GM19239 (cell line): Measurements from ENCODE around the gene THRB.

Experiments used
- DNase-seq: peaks from one replicate; pipeline ENCODE4 v3.0.0; 2011; ENCODE audit warnings: low spot score; ENCODE audit not compliant: insufficient read length
- FAIRE-seq: peaks from 2 replicates; lab custom pipeline; 2011; peaks lifted over from hg19 to GRCh38; lab: Jason Lieb, UNC

Gene THRB

DNA sequence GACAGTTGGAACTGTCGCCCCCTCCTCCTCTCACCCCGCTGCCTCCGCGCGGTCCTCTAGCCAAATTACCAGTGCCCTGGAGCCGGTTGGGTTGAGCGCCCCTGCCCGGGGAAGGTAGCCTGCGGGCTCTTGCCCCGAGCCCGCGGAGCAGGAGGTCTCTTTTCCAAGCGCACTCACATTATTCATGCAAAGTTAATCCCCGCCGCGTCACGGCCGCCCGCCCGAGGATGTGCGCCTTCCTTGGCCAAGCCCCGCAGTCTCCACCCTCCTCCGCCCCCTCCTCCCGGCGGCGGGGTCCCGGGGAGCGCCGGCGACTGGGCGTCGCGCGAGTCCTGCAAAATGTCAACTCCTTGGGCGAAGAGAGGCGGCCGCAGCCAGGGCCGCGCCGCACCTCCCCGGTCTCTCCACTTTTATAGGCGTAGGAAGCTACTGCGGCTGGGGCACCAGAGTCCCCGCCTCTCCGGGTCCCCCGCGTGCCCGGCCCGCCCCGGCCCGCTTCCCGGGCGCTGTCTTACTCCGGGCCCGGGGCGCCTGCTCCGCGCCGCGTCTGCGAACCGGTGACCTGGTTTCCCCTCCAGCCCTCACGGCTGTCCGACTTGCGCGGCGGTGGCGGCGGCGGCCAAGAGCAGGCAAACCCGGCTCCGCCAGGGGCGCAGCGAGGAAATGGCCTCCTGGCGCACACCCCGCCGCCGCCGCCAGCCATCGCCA, at the start of gene THRB:
Gene THRB, minus strand, starts transcription at position 233 of the 708 bp plus-strand sequence.
- FAIRE-seq (no peak), DNase-seq (no peak)

DNA sequence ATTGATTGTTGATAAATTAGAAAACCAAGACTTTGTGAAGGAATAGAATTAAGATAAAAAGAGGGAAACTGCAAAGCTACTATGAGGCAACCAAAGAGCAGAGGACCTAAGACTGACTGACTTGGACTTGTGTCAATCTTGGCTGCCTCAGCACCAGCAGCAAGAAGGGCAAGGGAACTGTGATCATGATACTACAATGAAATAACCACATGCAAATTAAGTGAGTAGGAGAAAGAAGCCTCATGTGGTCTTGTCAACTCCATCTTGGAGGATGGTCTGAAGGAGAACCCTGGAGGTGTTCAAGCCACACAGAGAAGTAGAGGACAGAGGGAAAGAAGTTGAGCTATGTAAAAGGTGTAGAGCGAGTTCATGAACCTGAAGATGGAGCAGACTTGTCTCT, 47.3 kb upstream of the THRB start:
- FAIRE-seq, result no peak

DNA sequence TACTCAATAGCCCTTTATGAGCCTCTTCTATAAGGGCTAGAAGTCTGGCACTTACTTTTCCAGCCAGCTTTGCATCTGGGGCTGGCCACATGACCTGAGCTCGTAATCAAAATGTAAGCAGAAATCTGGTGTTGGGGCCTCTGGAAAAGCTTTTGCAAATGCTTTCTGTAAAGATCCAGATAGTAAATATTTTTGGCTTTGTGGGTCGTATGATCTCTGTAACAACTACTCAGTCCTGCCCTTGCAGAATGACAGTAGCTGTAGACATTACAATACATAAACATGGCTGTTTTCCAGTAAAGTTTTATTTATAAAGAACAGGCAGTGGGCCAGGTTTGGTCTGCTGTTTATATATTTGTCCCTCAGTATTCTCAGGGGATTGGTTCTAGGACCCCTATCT, 46.2 kb upstream of the THRB start:
- FAIRE-seq, result no peak
- DNase-seq, result no peak

More for the DNA sequence above, 47.3 kb upstream of the THRB start:
- no peak for DNase-seq

DNA sequence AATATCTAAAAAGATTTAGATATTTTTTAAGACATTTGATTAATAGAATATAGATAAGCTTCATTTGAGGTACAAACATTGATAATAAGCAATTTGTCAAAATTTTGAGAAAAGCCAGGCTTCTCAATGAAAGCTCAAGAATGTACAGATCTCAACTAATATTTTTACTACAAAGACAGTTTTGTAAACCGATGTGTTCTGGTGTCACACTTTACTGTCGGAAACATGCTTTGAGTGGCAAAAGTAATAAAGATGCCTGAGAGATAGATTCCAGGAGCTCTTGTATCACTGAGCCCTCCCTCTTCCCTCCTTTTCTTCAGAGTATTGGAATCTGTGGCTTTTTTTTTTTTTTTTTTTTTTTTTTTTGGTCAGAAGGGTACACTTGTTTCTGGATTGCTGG, 45.0 kb upstream of the THRB start:
- DNase-seq, result no peak
- no peak for FAIRE-seq

DNA sequence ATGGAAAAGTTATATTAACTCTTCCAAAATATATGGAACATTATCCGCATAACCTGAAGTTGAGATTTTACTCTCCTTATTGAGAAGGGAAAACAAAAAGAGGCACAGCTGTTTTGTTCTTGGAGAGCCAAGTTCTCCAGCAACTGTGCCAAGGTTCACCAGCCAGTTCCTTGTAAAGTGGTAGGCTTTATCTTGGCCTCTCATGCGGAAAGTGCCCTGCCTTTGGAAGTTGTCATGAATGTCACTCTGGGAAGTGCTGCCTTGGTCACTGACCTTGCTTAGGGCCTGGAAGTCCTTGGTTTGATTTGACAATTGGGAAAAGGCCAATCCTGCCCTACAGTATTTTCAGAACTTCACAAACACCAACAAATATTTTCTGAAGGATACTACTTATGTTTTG, 44.2 kb upstream of the THRB start:
- no peak for FAIRE-seq
- no peak for DNase-seq

GRCh38 chr3:24533561-24534193, 39.0 kb upstream of the THRB start:
- FAIRE-seq (no peak), DNase-seq (no peak)

DNA sequence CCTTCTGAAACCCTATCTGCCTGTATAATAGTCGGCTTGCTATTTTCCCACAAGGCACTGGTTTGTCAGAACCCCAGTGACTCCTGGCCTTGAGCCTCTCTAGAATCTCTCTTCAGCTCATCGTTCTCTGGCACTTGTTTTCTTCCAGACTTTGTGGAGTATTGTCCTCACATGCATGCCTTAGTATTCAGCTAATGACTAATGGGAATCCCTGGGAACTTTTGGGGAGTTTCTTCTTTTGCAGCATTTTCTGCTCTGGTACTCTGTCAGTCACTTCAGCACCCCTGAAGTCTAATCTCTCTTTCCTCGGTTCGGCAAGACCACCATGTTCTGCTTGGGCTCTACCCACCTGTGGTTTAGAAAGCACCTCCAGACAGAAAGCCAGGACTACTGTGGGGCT, 35.8 kb upstream of the THRB start:
- no peak for DNase-seq
- no peak for FAIRE-seq

DNA sequence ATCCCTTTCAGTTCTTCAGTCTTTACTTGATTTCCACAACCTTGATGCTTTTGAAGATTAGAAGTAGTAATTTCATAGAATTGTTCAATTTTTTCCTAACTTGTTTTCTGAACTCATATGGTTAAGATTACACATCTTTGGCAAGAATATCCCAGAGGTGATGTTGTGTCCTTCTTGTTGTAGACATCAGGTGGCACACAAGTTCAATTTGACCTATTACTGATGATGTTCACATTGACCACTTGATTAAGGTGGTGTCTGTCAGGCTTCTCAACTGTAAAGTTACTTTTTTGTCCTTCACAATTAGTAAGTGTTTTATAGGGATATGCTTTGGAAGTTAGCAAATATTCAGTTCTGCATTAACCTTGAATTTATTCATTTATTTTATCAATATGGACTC, 34.6 kb upstream of the THRB start:
- FAIRE-seq (no peak), DNase-seq (no peak)

DNA sequence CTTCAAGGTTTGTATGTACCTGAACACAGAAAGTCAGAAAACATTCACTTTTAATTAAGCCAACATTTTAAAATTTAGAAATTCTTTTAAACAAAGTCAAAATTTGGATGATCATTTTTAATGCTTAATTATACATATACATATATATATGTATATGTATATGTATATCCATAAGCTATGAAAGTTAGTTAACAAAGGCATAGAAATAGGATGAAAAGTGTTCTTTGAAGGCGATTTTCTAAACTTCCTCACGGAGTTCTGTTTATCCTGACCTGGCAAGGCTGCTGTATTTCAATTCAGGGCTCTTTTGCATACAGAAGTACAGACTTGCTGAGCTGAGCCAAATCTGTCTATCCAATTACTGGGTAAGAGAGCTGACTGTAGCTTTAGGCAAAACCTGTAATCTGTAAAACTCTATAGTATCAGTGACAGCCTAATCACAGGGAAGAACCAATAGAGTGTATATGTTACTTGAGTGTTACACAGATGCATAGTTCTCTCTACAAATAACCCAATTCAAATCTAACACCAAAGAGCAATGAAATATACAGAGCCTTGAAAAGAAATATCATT, 32.1 kb upstream of the THRB start:
- FAIRE-seq, result no peak

GRCh38 chr3:24525557-24525956, 30.9 kb upstream of the THRB start:
- FAIRE-seq (no peak), DNase-seq (no peak)

More for the DNA sequence above, 32.1 kb upstream of the THRB start:
- no peak for DNase-seq

GRCh38 chr3:24525022-24525421, 30.4 kb upstream of the THRB start:
- no peak for FAIRE-seq
- DNase-seq, result no peak

DNA sequence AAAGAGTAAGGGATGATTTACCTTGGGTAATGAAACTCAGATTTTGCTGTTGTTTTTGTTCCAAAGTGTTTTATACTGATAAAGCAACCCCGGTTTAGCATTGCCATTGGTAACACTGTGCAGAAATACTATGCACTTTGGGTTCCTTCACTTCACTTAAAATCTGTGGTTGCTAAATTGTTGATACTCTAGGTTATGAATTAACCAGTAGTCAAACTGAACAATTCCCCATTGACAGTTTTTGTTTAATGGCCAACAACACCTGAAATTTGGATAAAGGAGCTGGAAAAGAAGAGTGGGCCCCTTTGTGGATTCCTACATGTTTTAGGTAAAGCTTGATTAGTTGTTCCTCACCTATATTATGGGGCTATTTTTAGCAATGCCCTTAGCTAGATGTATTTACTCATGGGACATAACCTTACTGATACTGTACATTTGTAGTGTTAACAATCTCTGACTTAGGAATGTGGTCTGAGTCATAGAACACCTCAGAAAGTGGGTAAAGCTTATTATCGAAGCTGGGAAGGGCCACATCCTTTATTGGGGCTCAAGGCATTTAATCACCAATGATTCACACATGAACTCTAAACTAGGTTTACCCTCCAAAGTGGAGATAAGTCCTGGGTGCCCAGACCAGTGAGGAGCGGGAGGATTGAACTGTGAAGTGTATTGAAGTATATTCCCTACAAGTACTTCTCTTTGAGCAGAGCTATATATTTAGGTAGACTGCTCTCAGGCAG, 29.5 kb upstream of the THRB start:
- DNase-seq (no peak), FAIRE-seq (no peak)

DNA sequence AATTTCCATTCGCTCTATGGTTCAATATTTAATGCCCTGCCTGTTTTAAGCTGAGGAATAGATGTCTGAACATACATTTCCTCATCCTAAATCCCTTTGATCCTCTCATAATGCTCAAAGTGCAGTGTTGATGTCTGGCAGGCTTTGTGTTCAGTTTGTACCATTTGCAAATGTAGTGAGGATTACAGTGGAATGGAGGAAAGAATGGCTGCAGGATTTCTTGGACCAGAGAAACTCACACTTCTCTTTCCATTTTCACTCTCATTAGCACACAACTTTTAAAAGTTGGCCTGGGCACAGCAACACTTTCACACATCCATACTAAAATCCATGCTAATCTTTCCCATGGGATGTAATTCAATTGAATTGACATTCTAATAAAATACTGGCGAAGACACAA, 28.6 kb upstream of the THRB start:
- FAIRE-seq, result no peak
- DNase-seq, result no peak

DNA sequence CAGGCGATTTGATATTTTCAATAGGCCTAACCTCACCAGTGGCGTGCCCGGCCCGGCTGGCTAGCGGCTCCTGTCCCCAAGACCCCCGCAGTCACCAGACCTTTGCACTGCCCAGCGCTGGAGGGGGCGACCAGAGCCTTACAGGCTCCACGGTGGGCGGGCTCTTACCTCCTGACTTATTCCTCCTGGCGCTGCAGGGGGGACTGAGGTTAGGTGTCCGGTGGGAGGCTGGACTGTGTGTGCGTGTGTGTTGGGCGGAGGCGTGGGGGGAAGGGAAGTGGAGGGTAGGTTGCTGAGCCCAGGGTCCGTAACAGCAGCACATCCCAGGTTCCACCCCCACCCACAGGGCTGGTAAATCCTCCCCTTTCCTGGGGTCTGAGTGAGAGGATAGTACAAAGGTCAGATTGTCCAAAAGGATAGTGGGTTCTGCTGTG, 27.5 kb upstream of the THRB start:
- FAIRE-seq, result no peak
- DNase-seq, result no peak

DNA sequence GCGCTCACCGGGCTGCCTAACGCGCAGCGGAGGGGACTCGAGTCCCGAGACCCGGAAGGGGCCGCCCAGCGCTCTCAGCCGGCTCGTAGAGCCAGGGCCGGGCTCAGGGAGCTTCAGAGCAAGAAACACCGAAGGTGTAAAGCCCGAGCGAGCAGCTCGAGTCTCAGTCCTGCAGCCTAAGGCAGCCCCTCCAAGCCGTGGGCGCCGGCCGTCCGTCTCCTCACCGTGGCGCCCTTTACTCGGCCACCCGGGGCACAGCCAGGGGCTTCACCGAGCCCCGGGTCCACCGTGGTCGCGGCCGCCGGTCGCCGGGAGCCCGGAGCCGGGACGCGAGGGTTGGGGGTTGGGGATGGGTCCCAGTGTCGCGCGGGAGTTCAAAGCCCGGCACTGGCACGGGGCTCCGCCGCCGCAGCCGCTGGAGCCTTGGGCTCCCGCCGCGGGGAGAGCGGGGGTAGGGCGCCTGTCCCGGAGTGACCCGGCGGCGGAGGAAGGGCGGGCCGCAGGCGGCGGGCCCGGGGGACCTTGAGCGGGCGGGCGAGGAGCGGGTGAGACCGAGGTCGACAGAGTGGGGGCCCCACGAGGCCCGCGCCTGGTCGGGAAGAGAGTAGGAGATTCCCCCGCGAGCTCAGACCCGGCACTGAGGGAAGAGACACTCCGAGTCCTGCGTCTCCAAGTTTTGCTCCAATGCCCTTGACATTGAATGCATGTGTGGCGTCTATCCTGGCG, 26.9 kb upstream of the THRB start:
- no peak for DNase-seq
- no peak for FAIRE-seq

DNA sequence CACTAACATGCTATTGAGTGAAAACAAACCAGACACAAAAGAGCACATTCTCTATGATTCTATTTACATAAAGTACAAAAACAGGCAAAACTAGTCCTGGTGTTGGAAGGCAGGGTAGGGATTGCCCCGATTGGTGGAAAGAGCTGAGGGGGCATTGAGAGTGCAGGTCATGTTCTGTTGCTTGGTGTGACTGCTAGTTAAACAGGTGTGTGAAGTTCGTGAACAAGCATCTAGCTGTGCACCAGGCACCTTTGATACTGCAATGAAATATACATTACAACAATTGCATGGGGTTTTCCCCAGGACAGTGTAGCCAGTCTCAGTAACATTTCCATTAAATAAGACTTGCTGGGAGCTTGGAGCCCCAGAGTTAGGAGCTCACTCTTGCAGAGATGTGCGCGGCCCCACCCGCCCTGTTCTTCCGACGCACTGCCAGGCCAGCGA, 26.3 kb upstream of the THRB start:
- no peak for DNase-seq
- FAIRE-seq, result no peak

DNA sequence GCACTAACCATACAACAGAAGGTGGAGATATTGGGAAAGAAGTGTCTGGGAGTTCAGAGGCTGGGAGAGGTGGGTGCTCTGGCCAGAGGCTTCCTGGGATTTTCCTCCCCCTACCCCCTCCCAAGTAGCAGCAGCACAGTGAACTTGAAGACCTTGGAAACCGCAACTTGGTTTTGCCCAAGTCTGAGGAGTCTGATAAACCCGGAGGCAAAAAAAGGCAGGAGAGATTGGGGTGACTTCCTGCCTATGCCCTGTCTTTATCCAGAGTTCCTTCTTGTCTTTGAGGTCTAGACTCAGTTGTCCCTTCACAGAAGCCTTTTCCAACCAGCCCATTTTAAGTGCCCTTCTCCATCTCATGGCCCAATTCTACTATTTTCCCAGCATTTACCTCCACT, 25.4 kb upstream of the THRB start:
- FAIRE-seq (no peak), DNase-seq (no peak)

DNA sequence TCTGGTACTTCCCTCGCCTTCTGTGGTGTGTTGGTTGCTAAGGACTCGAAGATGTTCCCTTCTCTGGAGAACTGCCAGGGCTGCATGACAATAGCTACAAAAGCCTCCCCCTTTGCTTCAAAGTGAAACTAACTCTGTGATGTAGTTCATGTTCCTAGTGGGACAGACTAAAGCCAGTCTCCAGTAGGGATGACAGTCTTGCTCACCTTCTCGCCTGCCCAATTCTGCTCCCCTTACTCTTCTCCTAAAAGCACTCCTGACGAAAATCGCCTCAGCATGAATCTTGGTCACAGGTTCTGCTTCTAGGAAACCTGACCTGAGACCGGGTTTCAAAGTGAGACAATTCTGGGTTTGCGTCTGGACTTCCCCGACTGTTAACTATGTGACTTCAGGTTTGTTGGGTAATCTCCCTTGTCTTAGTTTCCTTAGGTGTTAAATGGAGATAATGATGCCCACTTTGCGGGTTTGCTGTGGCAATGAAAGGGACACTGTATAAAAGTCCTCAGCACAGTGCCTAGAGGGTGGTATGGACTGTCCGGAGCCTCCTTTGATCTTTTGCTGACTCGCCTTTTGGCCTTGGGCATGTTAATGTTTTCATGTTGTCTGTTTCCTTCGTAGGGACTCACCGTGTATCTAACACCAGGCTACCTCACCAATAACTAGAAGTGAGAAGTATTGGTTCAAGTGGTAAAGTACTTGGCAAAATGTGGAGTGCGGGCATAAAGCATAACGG, 24.9 kb upstream of the THRB start:
- DNase-seq (no peak), FAIRE-seq (no peak)

GRCh38 chr3:24518990-24519367, 24.3 kb upstream of the THRB start:
- DNase-seq (no peak), FAIRE-seq (no peak)

DNA sequence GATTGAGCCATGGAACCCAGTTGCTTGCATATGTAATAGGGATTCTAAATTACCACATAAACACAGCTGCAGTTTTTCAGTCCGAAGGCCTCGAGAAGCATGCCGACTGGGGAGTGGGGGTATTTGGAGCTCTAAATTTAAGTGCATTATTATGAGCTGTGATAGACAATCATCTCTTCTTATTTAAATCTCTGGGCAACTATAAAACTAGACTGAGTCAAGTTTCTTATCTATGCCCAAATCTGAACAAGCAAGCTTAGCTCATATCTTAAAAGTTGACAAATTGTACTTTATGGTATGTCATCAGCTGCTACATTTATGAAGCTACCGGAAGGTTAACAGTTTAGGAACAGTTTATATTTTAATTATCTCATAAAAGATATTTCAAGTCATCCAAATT, 19.5 kb upstream of the THRB start:
- DNase-seq (no peak), FAIRE-seq (no peak)
